ENCODE measurements around the gene ARHGEF28. TPM values are rescaled to one million over a fixed set of nuclear protein-coding genes. Genes with fewer than 3 reads are reported as not detected.

The ARHGEF28 gene
- total RNA-seq, 1 experiment from 2014 or later: 0.57 TPM

DNA sequence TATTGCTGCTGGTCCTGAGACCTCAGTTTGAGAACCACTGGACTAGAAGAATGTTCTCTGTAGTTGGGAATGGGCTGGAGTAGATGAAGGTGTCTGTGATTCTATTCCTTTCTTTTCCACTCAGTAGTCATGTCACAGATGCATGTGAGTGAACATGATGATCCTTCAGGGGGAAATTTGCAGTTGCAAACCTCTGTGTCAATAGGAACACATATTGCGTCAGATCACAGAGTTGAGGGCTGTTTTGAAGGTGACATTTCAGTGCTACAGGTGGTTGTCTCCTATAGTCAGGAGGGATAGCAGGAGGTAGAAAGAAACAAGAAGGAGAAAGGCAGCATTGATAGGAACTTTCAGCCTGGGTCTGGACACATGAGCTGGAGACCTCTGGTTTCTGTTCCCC lies 239.3 kb downstream of the ARHGEF28 start:
- no peak overlapping the region for H3K4me3 Mint-ChIP-seq
- no peak overlapping the region for H3K4ac ChIP-seq (ENCODE audit: low read depth, low read length)
- H3K4me1 ChIP-seq (ENCODE audit: insufficient read depth, low read length): no peaks in the 10 kb centered on the region
- no peak overlapping the region for H2AFZ ChIP-seq (ENCODE audit: low read length)
- H3K14ac ChIP-seq (ENCODE audit: insufficient read depth, low read length): no peak overlapping the region
- DNase-seq: no peak
- H4K8ac ChIP-seq (replicated peaks; ENCODE audit: insufficient read length, low read depth, low read length): no peak overlapping the region
- H3K56ac ChIP-seq (ENCODE audit: insufficient read length, low read depth, low read length): no peak overlapping the region
- H3K27ac Mint-ChIP-seq: no peak overlapping the region
- H3K23ac ChIP-seq (ENCODE audit: insufficient read length, low read depth, low read length): no peak overlapping the region
- H2BK120ac ChIP-seq (ENCODE audit: low read depth, low read length, poor library complexity, severe bottlenecking): no peak overlapping the region
- H3K9me3 ChIP-seq (ENCODE audit: control insufficient read depth, low read depth, low read length): no peaks in the 10 kb centered on the region
- H2BK12ac ChIP-seq (ENCODE audit: insufficient read length, low read depth, low read length): no peak overlapping the region
- no peak overlapping the region for H3K4me2 ChIP-seq (ENCODE audit: insufficient read depth, insufficient read length, low read length)
- no peaks in the 10 kb centered on the region for H3K27me3 ChIP-seq (ENCODE audit: insufficient read depth, low read length)
- no peaks in the 10 kb centered on the region for H3K23me2 ChIP-seq (ENCODE audit: insufficient read length, low read depth, low read length, poor library complexity, severe bottlenecking)
- no peak overlapping the region for H4K91ac ChIP-seq (ENCODE audit: insufficient read length, low read depth, low read length)
- TF ChIP-seq, protein P1, sequence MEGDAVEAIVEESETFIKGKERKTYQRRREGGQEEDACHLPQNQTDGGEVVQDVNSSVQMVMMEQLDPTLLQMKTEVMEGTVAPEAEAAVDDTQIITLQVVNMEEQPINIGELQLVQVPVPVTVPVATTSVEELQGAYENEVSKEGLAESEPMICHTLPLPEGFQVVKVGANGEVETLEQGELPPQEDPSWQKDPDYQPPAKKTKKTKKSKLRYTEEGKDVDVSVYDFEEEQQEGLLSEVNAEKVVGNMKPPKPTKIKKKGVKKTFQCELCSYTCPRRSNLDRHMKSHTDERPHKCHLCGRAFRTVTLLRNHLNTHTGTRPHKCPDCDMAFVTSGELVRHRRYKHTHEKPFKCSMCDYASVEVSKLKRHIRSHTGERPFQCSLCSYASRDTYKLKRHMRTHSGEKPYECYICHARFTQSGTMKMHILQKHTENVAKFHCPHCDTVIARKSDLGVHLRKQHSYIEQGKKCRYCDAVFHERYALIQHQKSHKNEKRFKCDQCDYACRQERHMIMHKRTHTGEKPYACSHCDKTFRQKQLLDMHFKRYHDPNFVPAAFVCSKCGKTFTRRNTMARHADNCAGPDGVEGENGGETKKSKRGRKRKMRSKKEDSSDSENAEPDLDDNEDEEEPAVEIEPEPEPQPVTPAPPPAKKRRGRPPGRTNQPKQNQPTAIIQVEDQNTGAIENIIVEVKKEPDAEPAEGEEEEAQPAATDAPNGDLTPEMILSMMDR (conservative IDR thresholded peaks at IDR 0.05): no peak
- no peak overlapping the region for H3K18ac ChIP-seq (ENCODE audit: insufficient read length, low read depth, low read length)
- no peak overlapping the region for H3K9ac ChIP-seq (ENCODE audit: extremely low read depth, insufficient read length, low read length)
- no peaks in the 10 kb centered on the region for H3K9me3 Mint-ChIP-seq
- no peak overlapping the region for H2BK20ac ChIP-seq (ENCODE audit: low read depth, low read length, poor library complexity, severe bottlenecking)
- no peak overlapping the region for H4K5ac ChIP-seq (ENCODE audit: insufficient read length, low read depth, low read length)
- H3K36me3 Mint-ChIP-seq (ENCODE audit: insufficient read depth in 1 of 3, low read depth in 3 of 3): no peaks in the 10 kb centered on the region
- H2BK15ac ChIP-seq (ENCODE audit: low read depth, low read length): no peak overlapping the region
- no peaks in the 10 kb centered on the region for H3K79me1 ChIP-seq (ENCODE audit: insufficient read depth, low read depth, low read length, poor library complexity, severe bottlenecking)
- H2AK5ac ChIP-seq (ENCODE audit: insufficient read length, low read length): no peak overlapping the region
- H3K27me3 Mint-ChIP-seq (ENCODE audit: low read depth): no peaks in the 10 kb centered on the region
- H3T11ph ChIP-seq (ENCODE audit: low read length): no peak overlapping the region
- no CpG with 5 or more reads among the region's 1 CpG for WGBS (ENCODE audit: extremely low coverage, insufficient read length, low lambda C conversion rate)
- H4K20me1 ChIP-seq (ENCODE audit: control insufficient read depth, insufficient read depth, insufficient read length): no peaks in the 10 kb centered on the region
- no peak overlapping the region for H2BK5ac ChIP-seq (ENCODE audit: insufficient read length, low read length)
- no peaks in the 10 kb centered on the region for H3K79me2 ChIP-seq (ENCODE audit: insufficient read depth, low read length)
- peaks cover 0 to 5% of the 10 kb centered on the region in 2 experiments; a peak in 3 of 4 replicates for H3K4me1 Mint-ChIP-seq
- no peak overlapping the region for H3K27ac ChIP-seq (ENCODE audit: insufficient read length, low read depth, low read length)
